Lower lobe of right lung (tissue), 2 donors: ENCODE results near the gene NINJ2. TPM values are rescaled to one million over a fixed set of nuclear protein-coding genes. Genes with fewer than 3 reads are reported as not detected.

Source experiments
- ATAC-seq, 2 donors: fragments of 200-7000 bp; cut with Tn5 transposase; one replicate each; pipeline ENCODE4 v1.9.1; 2020 to 2022; ENCODE audit warnings: mild to moderate bottlenecking in 2 of 2, moderate library complexity in 2 of 2
- DNase-seq: peaks from one replicate; pipeline ENCODE4 v3.0.0-alpha.2; 2020
- H3K27ac ChIP-seq: fragments of 200-600 bp; one replicate; pipeline ENCODE4 v1.8.0; 2022
- H3K27me3 ChIP-seq: fragments of 200-600 bp; one replicate; pipeline ENCODE4 v1.8.0; 2022; ENCODE audit warnings: low read depth
- H3K36me3 ChIP-seq: fragments of 200-600 bp; one replicate; pipeline ENCODE4 v1.8.0; 2022; ENCODE audit warnings: mild to moderate bottlenecking
- H3K4me1 ChIP-seq: fragments of 200-600 bp; one replicate; pipeline ENCODE4 v1.8.0; 2022
- H3K4me3 ChIP-seq: fragments of 200-600 bp; one replicate; pipeline ENCODE4 v1.8.0; 2022; ENCODE audit warnings: mild to moderate bottlenecking
- H3K9me3 ChIP-seq: fragments of 200-600 bp; one replicate; pipeline ENCODE4 v1.8.0; 2022
- intact Hi-C: fragments of 100-400 bp; cut with DNase I; formaldehyde crosslinking; loops from one replicate; pipeline ENCODE4 v1.11.0; 2022
- total RNA-seq: library from RNA; stranded (reverse); fragmentation: NEBNext Ultra II Directional; extraction: Animal tissue kit (Norgen Biotek cat#: 25700); gene quantifications from one replicate; pipeline ENCODE4 v1.2.1, GENCODE V29; 2021
- TF ChIP-seq, protein P1 (sequence below): fragments of 200-600 bp; IDR thresholded peaks from one replicate; pipeline ENCODE4 v1.8.0; 2022; ENCODE audit warnings: antibody characterized with exemption, mild to moderate bottlenecking
- donor health status: DM: no; HTN: yes; CAD: no; lungs with severe emphysema.

Gene NINJ2
- total RNA-seq, 1 donor from 2014 or later: 18.1 TPM

DNA sequence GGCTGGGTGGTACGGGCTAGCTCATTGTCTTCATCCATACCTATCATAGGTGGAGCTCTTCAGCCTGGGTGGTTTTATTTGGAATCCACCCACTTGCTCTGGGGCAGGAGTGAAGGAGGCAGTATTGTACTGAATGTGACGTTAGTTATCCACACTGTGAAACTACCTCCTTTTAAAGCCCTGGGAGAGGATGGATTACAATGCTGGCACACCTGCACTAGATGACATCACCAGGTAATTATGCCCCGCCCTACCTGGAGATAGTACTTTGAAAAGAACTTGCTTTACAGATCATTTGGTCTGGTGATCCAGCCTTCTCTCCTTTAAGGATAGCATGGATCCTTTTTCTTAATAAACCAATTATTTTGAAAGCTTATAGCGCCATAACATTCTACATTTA is 125.5 kb downstream of the NINJ2 start:
- peaks cover 13% of the 10 kb centered on the region for H3K4me1 ChIP-seq

DNA sequence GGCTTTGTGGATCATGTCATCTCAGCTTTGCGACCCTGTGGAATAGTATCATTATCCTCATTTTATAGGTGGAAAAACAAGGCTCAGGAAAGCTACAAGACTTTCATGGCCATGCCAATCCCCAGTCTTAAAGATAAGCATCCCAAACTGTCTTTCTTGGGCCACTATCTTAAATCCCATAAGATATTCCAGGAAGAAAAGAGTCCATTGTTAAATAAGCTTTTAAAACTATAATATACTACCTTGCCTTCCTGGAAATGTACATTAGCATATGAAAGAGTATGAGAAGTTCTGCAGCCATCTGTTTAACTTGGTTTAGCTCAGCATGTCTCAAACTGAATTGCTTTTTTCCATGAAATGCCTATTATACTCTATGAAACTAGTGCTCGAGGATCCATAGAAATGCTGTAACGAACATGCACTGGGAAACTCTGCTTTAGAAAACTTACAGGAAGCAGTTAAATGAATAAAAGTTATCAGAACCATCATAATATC is 126.4 kb downstream of the NINJ2 start:
- ATAC-seq (no peak), DNase-seq (no peak)
- Histone ChIP-seq H3K9me3 (no peaks in the 10 kb centered on the region), H3K4me3 (no peak overlapping the region), H3K36me3 (no peaks in the 10 kb centered on the region), H3K4me1 (peaks cover 13% of the 10 kb centered on the region), H3K27me3 (no peaks in the 10 kb centered on the region), H3K27ac (no peak overlapping the region)
- TF ChIP-seq, protein P1, sequence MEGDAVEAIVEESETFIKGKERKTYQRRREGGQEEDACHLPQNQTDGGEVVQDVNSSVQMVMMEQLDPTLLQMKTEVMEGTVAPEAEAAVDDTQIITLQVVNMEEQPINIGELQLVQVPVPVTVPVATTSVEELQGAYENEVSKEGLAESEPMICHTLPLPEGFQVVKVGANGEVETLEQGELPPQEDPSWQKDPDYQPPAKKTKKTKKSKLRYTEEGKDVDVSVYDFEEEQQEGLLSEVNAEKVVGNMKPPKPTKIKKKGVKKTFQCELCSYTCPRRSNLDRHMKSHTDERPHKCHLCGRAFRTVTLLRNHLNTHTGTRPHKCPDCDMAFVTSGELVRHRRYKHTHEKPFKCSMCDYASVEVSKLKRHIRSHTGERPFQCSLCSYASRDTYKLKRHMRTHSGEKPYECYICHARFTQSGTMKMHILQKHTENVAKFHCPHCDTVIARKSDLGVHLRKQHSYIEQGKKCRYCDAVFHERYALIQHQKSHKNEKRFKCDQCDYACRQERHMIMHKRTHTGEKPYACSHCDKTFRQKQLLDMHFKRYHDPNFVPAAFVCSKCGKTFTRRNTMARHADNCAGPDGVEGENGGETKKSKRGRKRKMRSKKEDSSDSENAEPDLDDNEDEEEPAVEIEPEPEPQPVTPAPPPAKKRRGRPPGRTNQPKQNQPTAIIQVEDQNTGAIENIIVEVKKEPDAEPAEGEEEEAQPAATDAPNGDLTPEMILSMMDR: no peak
- intact Hi-C loops: no loop called here

More for the DNA sequence above, 125.5 kb downstream of the NINJ2 start:
- no peaks in the 10 kb centered on the region for H3K9me3 ChIP-seq
- no peak for DNase-seq
- intact Hi-C loops: no loop called here
- no peak overlapping the region for H3K4me3 ChIP-seq
- no peak for ATAC-seq
- TF ChIP-seq, protein P1: no peak
- H3K27ac ChIP-seq: no peak overlapping the region
- H3K27me3 ChIP-seq: no peaks in the 10 kb centered on the region
- no peaks in the 10 kb centered on the region for H3K36me3 ChIP-seq

DNA sequence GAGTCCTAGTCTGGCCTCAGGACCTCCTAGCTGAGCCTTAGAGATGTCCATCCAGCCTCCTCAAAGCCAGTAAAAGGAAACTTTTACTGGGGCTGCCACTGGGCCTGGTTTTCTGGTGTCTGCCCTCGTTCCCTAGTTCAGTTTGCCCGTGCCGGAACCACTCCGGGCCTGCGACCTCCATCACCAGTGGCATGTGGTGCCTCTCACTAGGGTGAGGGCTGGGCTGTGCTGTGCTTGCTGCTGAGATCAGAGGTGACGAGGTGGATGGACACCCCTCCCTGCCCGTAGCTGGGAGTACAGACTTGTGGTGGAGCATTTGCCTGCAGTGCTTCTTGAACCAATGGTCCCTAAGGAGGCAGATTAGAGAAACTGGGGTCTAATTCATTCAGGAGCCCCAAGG is 127.8 kb downstream of the NINJ2 start:
- Histone ChIP-seq H3K4me1 (peaks cover 13% of the 10 kb centered on the region), H3K36me3 (no peaks in the 10 kb centered on the region), H3K27ac (no peak overlapping the region), H3K27me3 (no peaks in the 10 kb centered on the region), H3K9me3 (no peaks in the 10 kb centered on the region), H3K4me3 (no peak overlapping the region)
- intact Hi-C loops: no loop called here
- no peak for ATAC-seq
- DNase-seq: no peak
- TF ChIP-seq, protein P1: no peak

DNA sequence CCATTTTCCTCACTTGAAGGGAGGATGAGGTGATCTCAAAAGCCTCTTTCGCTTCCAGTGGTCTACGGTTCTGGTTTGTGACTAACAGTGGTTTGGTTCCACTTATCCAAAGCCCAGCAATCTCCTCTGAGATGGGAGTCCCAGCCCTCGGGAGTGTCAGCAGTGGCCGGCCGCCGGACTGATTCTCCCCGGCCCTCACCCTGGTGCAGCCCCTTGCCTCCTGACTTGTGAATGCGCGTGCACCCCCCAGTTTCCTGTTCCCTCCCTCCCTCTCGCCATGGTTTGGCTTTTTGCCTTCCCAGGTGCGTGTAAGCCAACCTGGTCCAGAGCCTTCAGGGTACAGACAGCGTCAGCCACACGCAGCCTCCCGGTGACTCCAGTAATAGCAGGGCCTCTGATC is 129.0 kb downstream of the NINJ2 start:
- TF ChIP-seq, protein P1: no peak
- ATAC-seq: no peak
- no peak for DNase-seq
- Histone ChIP-seq H3K36me3 (no peaks in the 10 kb centered on the region), H3K27me3 (no peaks in the 10 kb centered on the region), H3K9me3 (no peaks in the 10 kb centered on the region), H3K4me3 (no peak overlapping the region), H3K4me1 (peaks cover 12% of the 10 kb centered on the region), H3K27ac (no peak overlapping the region)
- intact Hi-C loops: no loop called here

DNA sequence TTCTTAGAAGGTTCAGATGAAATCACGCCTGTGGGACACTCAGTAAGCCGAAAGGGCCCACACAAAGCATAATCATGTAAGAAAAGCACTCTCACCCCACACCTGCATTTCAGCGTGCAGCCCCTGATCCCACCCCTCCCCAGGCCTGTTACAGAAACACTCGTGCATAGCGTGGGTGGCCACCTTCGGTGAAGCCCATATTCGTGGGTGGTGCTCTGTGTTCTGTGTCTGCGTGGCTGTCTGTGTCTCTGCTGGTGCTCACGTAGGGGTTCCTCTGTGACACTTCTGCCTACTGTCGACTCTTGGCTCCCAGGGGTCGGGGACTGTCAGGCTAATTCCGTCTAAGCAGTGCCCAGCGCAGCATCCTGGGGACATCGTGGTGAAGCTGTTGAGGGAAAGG is 129.5 kb downstream of the NINJ2 start:
- no peak for ATAC-seq
- intact Hi-C loops: no loop called here
- Histone ChIP-seq H3K4me3 (no peak overlapping the region), H3K9me3 (no peaks in the 10 kb centered on the region), H3K4me1 (peaks cover 7% of the 10 kb centered on the region), H3K27me3 (no peaks in the 10 kb centered on the region), H3K36me3 (no peaks in the 10 kb centered on the region), H3K27ac (no peak overlapping the region)
- TF ChIP-seq, protein P1: no peak
- no peak for DNase-seq
